Activated CD4-positive, alpha-beta T cell treated with anti-CD3 and anti-CD28 coated beads, Interleukin-2, amount 10 ng/mL, durations not matched to agents 7 days and 5 days (primary cell): Measurements from ENCODE around the gene IL12RB1. TPM values are rescaled to one million over a fixed set of nuclear protein-coding genes. Genes with fewer than 3 reads are reported as not detected.
"Not testable (repeated sequence)": the region's sequence is repeated elsewhere in the genome, so short reads cannot be mapped to it uniquely, and the experiment has no call there.

Experiments used
- CTCF ChIA-PET: fragments of 350-600 bp; sonication (Branson Sonifier 250); formaldehyde crosslinking; loops from one replicate; lab custom pipeline; 2021; ENCODE audit warnings: antibody characterized with exemption; lab: Charles Lee
- POLR2A ChIA-PET: fragments of 350-600 bp; sonication (Branson Sonifier 250); formaldehyde crosslinking; loops from one replicate; lab custom pipeline; 2021; ENCODE audit warnings: antibody characterized with exemption; lab: Charles Lee
- DNase-seq: peaks from one replicate; pipeline ENCODE4 v3.0.0-alpha.2; 2020
- H3K27ac Mint-ChIP-seq: one replicate; pipeline ENCODE4 v1.8.0; 2021; ENCODE audit warnings: mild to moderate bottlenecking, moderate library complexity, mixed read lengths
- H3K27me3 Mint-ChIP-seq: one replicate; pipeline ENCODE4 v1.8.0; 2021; ENCODE audit warnings: mixed read lengths
- H3K36me3 Mint-ChIP-seq: one replicate; pipeline ENCODE4 v1.8.0; 2021; ENCODE audit warnings: low read depth, mixed read lengths
- H3K4me1 Mint-ChIP-seq: one replicate; pipeline ENCODE4 v1.8.0; 2021; ENCODE audit warnings: mixed read lengths
- H3K4me3 Mint-ChIP-seq: one replicate; pipeline ENCODE4 v1.8.0; 2021; ENCODE audit warnings: mild to moderate bottlenecking, moderate library complexity, mixed read lengths
- H3K9me3 Mint-ChIP-seq: one replicate; pipeline ENCODE4 v1.8.0; 2021; ENCODE audit warnings: mixed read lengths
- total RNA-seq, 2 experiments: library from RNA; stranded (reverse); gene quantifications; one replicate each; pipeline ENCODE4 v1.2.3, GENCODE V29; 2021

IL12RB1 gene
- total RNA-seq, 2 experiments from 2014 or later = 81.8 to 86.8 TPM

GRCh38 chr19:18097217-18097992, 10.7 kb upstream of the IL12RB1 start, which contains the start of gene MAST3:
Gene MAST3 (plus strand): TSS chr19:18097778. CDS start chr19:18097793, 15 bp downstream.
- peaks cover 9% of the 10 kb centered on the region for H3K27me3 Mint-ChIP-seq
- no peaks in the 10 kb centered on the region for H3K9me3 Mint-ChIP-seq
- peak within 1 kb of the TSS; percentile 82 for H3K4me3 Mint-ChIP-seq
- DNase-seq = peak; percentile 94
- CTCF ChIA-PET = interaction anchor here (0.6 to 1.3 kb wide), 3 partner anchors 12 to 1991 kb away, joined by 3 to 4 read pairs (median 3); no protein-coding TSS in a partner anchor
- H3K36me3 Mint-ChIP-seq = no peaks in the 10 kb centered on the region
- H3K4me1 Mint-ChIP-seq = peaks cover 43% of the 10 kb centered on the region
- POLR2A ChIA-PET = no interaction called here
- peak within 1 kb of the TSS; percentile 60 for H3K27ac Mint-ChIP-seq

- Mint-ChIP-seq H3K27ac (no peak overlapping the region), H3K9me3 (no peaks in the 10 kb centered on the region), H3K4me1 (peaks cover 48% of the 10 kb centered on the region), H3K4me3 (no peak overlapping the region), H3K36me3 (peaks cover 1% of the 10 kb centered on the region), H3K27me3 (peaks cover 9% of the 10 kb centered on the region)
- CTCF ChIA-PET = interaction anchor here (0.7 kb wide), 1 partner anchor 33 kb away, joined by 5 read pairs; no protein-coding TSS in a partner anchor
- DNase-seq = no peak
- POLR2A ChIA-PET = no interaction called here
Observed at GRCh38 chr19:18096258-18096657, 9.5 kb upstream of the IL12RB1 start.

GRCh38 chr19:18093439-18094161, 6.9 kb upstream of the IL12RB1 start:
- ChIA-PET POLR2A (no interaction called here), CTCF (interaction anchor here (1.3 to 1.5 kb wide), 3 partner anchors 26 to 186 kb away, joined by 3 to 4 read pairs (median 3); partner anchors contain the start of gene PIK3R2)
- peaks cover 2% of the 10 kb centered on the region for H3K36me3 Mint-ChIP-seq
- DNase-seq = no peak
- no peak overlapping the region for H3K4me3 Mint-ChIP-seq
- no peaks in the 10 kb centered on the region for H3K9me3 Mint-ChIP-seq
- peaks cover 4% of the 10 kb centered on the region for H3K27me3 Mint-ChIP-seq
- H3K4me1 Mint-ChIP-seq = peaks cover 62% of the 10 kb centered on the region
- H3K27ac Mint-ChIP-seq = no peak overlapping the region

- peak; percentile 85 for DNase-seq
- Mint-ChIP-seq H3K9me3 (no peaks in the 10 kb centered on the region), H3K27ac (peak overlapping the region; percentile 96), H3K27me3 (no peaks in the 10 kb centered on the region), H3K4me1 (peaks cover 68% of the 10 kb centered on the region), H3K36me3 (peaks cover 8% of the 10 kb centered on the region), H3K4me3 (peak overlapping the region; percentile 37)
- ChIA-PET CTCF (interaction anchor here (0.6 to 1.3 kb wide), 8 partner anchors 9 to 561 kb away, joined by 3 to 5 read pairs (median 4); no protein-coding TSS in a partner anchor), POLR2A (no interaction called here)
Observed at GRCh38 chr19:18091217-18091608, 4.5 kb upstream of the IL12RB1 start.

- ChIA-PET POLR2A (no interaction called here), CTCF (interaction anchor here (0.6 to 1.3 kb wide), 8 partner anchors 9 to 155 kb away, joined by 3 to 4 read pairs (median 3); no protein-coding TSS in a partner anchor)
- DNase-seq = no peak
Observed at GRCh38 chr19:18090545-18091216, 3.9 kb upstream of the IL12RB1 start.

GRCh38 chr19:18089726-18090125, 3.0 kb upstream of the IL12RB1 start:
- H3K4me3 Mint-ChIP-seq = no peak overlapping the region
- H3K4me1 Mint-ChIP-seq = peaks cover 69% of the 10 kb centered on the region

More at GRCh38 chr19:18090545-18091216, 3.9 kb upstream of the IL12RB1 start:
- Mint-ChIP-seq H3K4me3 (peak overlapping the region; percentile 37), H3K27ac (peak overlapping the region; percentile 96), H3K36me3 (peaks cover 8% of the 10 kb centered on the region), H3K9me3 (no peaks in the 10 kb centered on the region), H3K27me3 (no peaks in the 10 kb centered on the region), H3K4me1 (peaks cover 67% of the 10 kb centered on the region)

GRCh38 chr19:18089096-18089541, 2.4 kb upstream of the IL12RB1 start:
- peak; percentile 61 for DNase-seq
- peak overlapping the region; percentile 96 for H3K27ac Mint-ChIP-seq
- peaks cover 75% of the 10 kb centered on the region for H3K4me1 Mint-ChIP-seq
- CTCF ChIA-PET = interaction anchor here (0.7 to 1.8 kb wide), 8 partner anchors 20 to 323 kb away, joined by 3 to 8 read pairs (median 4); partner anchors contain the start of gene PIK3R2
- H3K36me3 Mint-ChIP-seq = peaks cover 17% of the 10 kb centered on the region
- not testable (repeated sequence) for H3K9me3 Mint-ChIP-seq, H3K27me3 Mint-ChIP-seq
- POLR2A ChIA-PET = interaction anchor here (0.6 to 0.7 kb wide), 2 partner anchors 1501 to 1885 kb away, joined by 3 read pairs; no protein-coding TSS in a partner anchor
- H3K4me3 Mint-ChIP-seq = peak overlapping the region; percentile 44

More at GRCh38 chr19:18089726-18090125, 3.0 kb upstream of the IL12RB1 start:
- ChIA-PET POLR2A (no interaction called here), CTCF (interaction anchor here (1.1 to 1.8 kb wide), 2 partner anchors 19 to 91 kb away, joined by 6 read pairs; no protein-coding TSS in a partner anchor)
- peaks cover 11% of the 10 kb centered on the region for H3K36me3 Mint-ChIP-seq
- H3K9me3 Mint-ChIP-seq = no peaks in the 10 kb centered on the region
- no peaks in the 10 kb centered on the region for H3K27me3 Mint-ChIP-seq
- peak overlapping the region; percentile 96 for H3K27ac Mint-ChIP-seq
- DNase-seq = no peak

GRCh38 chr19:18085702-18086457, 854 bp downstream of the IL12RB1 start:
- Mint-ChIP-seq H3K9me3 (no peaks in the 10 kb centered on the region), H3K27me3 (no peaks in the 10 kb centered on the region), H3K4me3 (peak overlapping the region; percentile 98), H3K36me3 (peaks cover 39% of the 10 kb centered on the region), H3K4me1 (peaks cover 63% of the 10 kb centered on the region), H3K27ac (peak overlapping the region; percentile 98)
- CTCF ChIA-PET = interaction anchor here (1.2 kb wide), 1 partner anchor 82 kb away, joined by 4 read pairs; no protein-coding TSS in a partner anchor
- POLR2A ChIA-PET = no interaction called here
- no peak for DNase-seq

GRCh38 chr19:18083929-18084684, 2.6 kb downstream of the IL12RB1 start:
- peaks cover 47% of the 10 kb centered on the region for H3K36me3 Mint-ChIP-seq
- DNase-seq = no peak
- H3K27me3 Mint-ChIP-seq = no peaks in the 10 kb centered on the region
- no peak overlapping the region for H3K27ac Mint-ChIP-seq
- POLR2A ChIA-PET = no interaction called here
- peaks cover 50% of the 10 kb centered on the region for H3K4me1 Mint-ChIP-seq
- peak overlapping the region; percentile 73 for H3K4me3 Mint-ChIP-seq
- CTCF ChIA-PET = no interaction called here
- H3K9me3 Mint-ChIP-seq = no peaks in the 10 kb centered on the region

- Mint-ChIP-seq H3K4me3 (no peak overlapping the region), H3K36me3 (peaks cover 59% of the 10 kb centered on the region), H3K9me3 (no peaks in the 10 kb centered on the region), H3K27ac (peak overlapping the region; percentile 62), H3K4me1 (peaks cover 16% of the 10 kb centered on the region), H3K27me3 (no peaks in the 10 kb centered on the region)
- POLR2A ChIA-PET = no interaction called here
- DNase-seq = no peak
- CTCF ChIA-PET = no interaction called here
Observed at GRCh38 chr19:18074192-18074591, 12.5 kb downstream of the IL12RB1 start.

- no peaks in the 10 kb centered on the region for H3K9me3 Mint-ChIP-seq
- peaks cover 61% of the 10 kb centered on the region for H3K36me3 Mint-ChIP-seq
- H3K27me3 Mint-ChIP-seq = no peaks in the 10 kb centered on the region
- peaks cover 16% of the 10 kb centered on the region for H3K4me1 Mint-ChIP-seq
- ChIA-PET CTCF (no interaction called here), POLR2A (no interaction called here)
- peak overlapping the region; percentile 83 for H3K27ac Mint-ChIP-seq
- no peak overlapping the region for H3K4me3 Mint-ChIP-seq
- no peak for DNase-seq
Observed at GRCh38 chr19:18073197-18073596, 13.5 kb downstream of the IL12RB1 start.
